Vagina (tissue), 2 donors: ENCODE results near the gene SCFD1. TPM values are rescaled to one million over a fixed set of nuclear protein-coding genes. Genes with fewer than 3 reads are reported as not detected.
A peak's percentile ranks its signal among the peaks of the same experiment; 100 is the strongest.
"Not testable (repeated sequence)": the region's sequence is repeated elsewhere in the genome, so short reads cannot be mapped to it uniquely, and the experiment has no call there.

Experiments
- DNase-seq, 2 donors: peaks; one replicate each; pipeline ENCODE4 v3.0.0-alpha.2; 2017; ENCODE audit errors: extremely low spot score in 2 of 2
- H3K27ac ChIP-seq: fragments of 200-600 bp; sonication (generic); one replicate; pipeline ENCODE4 v1.5.1; 2019
- H3K27me3 ChIP-seq: fragments of 200-600 bp; sonication (generic); one replicate; pipeline ENCODE4 v1.5.1; 2019
- H3K36me3 ChIP-seq, 2 donors: fragments of 200-600 bp; sonication (generic); one replicate each; pipeline ENCODE4 v1.5.1; 2017 to 2019
- H3K4me1 ChIP-seq: fragments of 200-600 bp; sonication (generic); one replicate; pipeline ENCODE4 v1.5.1; 2019
- H3K4me3 ChIP-seq, 2 donors: fragments of 200-600 bp; sonication (generic); 1 replicate in 1 of 2; 2 replicates in 1 of 2; pipeline ENCODE4 v1.5.1; 2016 to 2019
- H3K9me3 ChIP-seq: fragments of 200-600 bp; sonication (generic); one replicate; pipeline ENCODE4 v1.5.1; 2019
- POLR2A ChIP-seq, 2 donors: fragments of 450-650 bp; IDR thresholded peaks; one replicate each; pipeline ENCODE4 v1.6.1; 2017; ENCODE audit warnings: antibody characterized with exemption in 2 of 2, mild to moderate bottlenecking in 2 of 2, moderate library complexity in 2 of 2
- POLR2AphosphoS5 ChIP-seq, 2 donors: sonication (generic); formaldehyde crosslinking; IDR thresholded peaks; one replicate each; pipeline ENCODE4 v1.9.0; 2017; ENCODE audit warnings: antibody characterized with exemption in 2 of 2, mild to moderate bottlenecking in 2 of 2, low read depth in 1 of 2; ENCODE audit not compliant: insufficient read depth in 1 of 2
- intact Hi-C: fragments of 100-400 bp; cut with DNase I; formaldehyde crosslinking; loops from one replicate; pipeline ENCODE4 v1.15.1; 2023
- total RNA-seq: library from RNA; depleted of rRNA; stranded (reverse); fragments of >200 nt; gene quantifications from one replicate; pipeline ENCODE4 v1.2.3, GENCODE V29; 2016
- TF ChIP-seq, protein P1 (sequence below), 3 experiments: fragments of 450-650 bp in 2 of 3; fragments of 200-600 bp in 1 of 3; sonication (generic) in 1 of 3; IDR thresholded peaks; one replicate each; pipeline ENCODE4 v1.5.1; 2017 to 2019; ENCODE audit warnings: antibody characterized with exemption in 3 of 3, mild to moderate bottlenecking in 2 of 3, moderate library complexity in 2 of 3

SCFD1 gene
- total RNA-seq, 1 donor from 2014 or later, result 40.8 TPM

DNA sequence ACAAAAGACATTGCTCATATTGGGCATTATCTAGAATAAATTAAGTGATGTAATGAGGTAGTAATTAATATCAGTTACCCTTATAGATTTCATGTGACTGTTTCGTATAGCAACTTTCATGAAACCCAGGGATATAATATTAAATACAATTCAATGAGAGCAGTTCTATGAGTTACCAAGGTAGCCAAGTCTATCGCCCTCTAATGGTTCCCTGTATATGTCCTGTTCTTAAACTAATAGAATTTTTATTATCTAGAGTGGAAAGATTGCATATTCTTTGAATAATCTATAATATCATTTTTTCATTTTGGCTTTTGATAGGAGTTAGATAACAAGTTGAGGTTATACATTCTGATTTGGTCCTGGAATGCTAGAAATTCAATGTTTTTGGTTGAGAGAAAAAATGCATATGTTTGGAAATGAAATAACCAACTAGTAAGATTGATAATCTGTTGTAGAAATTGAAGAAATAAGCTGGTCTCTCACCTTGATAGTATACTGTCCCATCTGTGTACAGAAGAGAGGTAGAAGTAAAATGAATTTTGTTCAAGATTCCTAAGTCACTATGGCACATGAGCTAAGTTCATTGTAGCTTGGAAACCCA is 59.7 kb downstream of the SCFD1 start:
- intact Hi-C loops, result no loop called here
- Histone ChIP-seq H3K36me3 (no peaks in the 10 kb centered on the region), H3K27ac (no peak overlapping the region), H3K4me1 (no peaks in the 10 kb centered on the region), H3K27me3 (no peaks in the 10 kb centered on the region), H3K4me3 (no peak overlapping the region), H3K9me3 (no peaks in the 10 kb centered on the region)
- DNase-seq, result no peak
- TF ChIP-seq, protein P1, sequence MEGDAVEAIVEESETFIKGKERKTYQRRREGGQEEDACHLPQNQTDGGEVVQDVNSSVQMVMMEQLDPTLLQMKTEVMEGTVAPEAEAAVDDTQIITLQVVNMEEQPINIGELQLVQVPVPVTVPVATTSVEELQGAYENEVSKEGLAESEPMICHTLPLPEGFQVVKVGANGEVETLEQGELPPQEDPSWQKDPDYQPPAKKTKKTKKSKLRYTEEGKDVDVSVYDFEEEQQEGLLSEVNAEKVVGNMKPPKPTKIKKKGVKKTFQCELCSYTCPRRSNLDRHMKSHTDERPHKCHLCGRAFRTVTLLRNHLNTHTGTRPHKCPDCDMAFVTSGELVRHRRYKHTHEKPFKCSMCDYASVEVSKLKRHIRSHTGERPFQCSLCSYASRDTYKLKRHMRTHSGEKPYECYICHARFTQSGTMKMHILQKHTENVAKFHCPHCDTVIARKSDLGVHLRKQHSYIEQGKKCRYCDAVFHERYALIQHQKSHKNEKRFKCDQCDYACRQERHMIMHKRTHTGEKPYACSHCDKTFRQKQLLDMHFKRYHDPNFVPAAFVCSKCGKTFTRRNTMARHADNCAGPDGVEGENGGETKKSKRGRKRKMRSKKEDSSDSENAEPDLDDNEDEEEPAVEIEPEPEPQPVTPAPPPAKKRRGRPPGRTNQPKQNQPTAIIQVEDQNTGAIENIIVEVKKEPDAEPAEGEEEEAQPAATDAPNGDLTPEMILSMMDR (IDR thresholded peaks at IDR 0.05), result no peak
- TF ChIP-seq POLR2AphosphoS5 (IDR thresholded peaks at IDR 0.05; ENCODE audit: insufficient read depth in 1 of 2, low read depth in 1 of 2) (no peak), POLR2A (IDR thresholded peaks at IDR 0.05) (no peak)

DNA sequence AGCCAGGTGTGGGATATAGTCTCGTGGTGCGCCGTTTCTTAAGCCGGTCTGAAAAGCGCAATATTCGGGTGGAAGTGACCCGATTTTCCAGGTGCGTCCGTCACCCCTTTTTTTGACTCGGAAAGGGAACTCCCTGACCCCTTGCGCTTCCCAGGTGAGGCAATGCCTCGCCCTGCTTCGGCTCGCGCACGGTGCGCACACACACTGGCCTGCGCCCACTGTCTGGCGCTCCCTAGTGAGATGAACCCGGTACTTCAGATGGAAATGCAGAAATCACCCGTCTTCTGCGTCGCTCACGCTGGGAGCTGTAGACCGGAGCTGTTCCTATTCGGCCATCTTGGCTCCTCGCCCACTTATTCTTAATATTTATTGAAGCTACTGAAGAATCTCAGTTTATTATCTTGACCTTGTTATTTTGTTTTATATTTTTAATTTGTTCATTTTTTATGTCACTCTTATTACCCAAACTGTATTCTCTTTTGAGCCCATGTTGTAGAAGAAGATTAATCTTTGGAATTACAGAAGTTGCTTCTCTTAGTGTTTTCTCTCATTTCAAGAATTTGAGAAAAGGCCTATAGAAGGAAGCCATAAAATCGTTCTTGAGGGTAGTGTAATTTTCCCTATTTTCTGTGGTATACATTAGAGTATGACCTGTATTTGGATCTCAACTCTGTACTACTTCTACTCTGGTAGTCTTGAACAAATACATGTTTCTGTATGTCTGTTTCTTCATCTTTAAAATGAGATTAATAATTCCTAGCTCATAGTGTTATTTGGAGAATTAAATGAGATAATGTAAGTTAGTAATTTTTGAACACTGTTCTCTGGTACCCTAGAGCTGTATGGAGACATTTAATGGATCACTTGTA is 68.6 kb downstream of the SCFD1 start:
- intact Hi-C loops, H3K36me3 ChIP-seq, H3K27me3 ChIP-seq, H3K9me3 ChIP-seq, H3K4me1 ChIP-seq, DNase-seq, H3K27ac ChIP-seq: not testable (repeated sequence)
- H3K4me3 ChIP-seq, result peak overlapping the region in 1 of 2 donors; percentile 13
- peak in 1 of 2 donors; percentile 14 for TF ChIP-seq POLR2AphosphoS5 (IDR thresholded peaks at IDR 0.05; ENCODE audit: insufficient read depth in 1 of 2, low read depth in 1 of 2)

DNA sequence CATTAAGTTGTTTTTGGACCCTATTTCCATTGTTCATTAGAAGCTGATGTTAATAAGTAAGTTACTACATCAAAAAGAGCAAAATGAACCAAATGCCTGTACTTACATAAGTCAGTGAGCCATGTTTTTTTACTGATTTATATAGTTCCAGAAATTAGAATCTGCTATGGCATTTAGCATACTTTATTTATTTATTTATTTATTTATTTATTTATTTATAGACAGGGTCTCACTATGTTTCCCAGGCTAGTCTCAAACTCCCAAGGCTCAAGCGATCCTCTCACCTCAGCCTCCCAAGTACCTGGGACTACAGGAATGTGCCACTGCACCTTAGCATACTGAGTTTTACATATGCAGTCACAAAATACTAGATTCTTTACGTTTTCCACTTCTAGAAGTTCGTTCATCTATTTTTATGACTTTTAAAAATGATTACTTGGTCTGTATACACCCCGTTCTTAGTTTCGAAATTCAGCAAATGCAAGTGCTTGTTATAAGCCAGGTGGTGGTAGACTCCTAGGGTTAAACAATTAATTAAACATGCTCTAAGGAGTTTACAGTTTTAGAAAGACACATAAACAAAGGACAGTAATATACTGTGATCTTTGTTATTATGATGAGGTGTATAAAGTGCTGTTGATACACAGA is 69.8 kb downstream of the SCFD1 start:
- intact Hi-C loops, result no loop called here
- Histone ChIP-seq H3K4me3 (no peak overlapping the region), H3K27ac (no peak overlapping the region), H3K36me3 (peaks cover 0 to 12% of the 10 kb centered on the region in 2 donors), H3K9me3 (no peaks in the 10 kb centered on the region), H3K27me3 (no peaks in the 10 kb centered on the region), H3K4me1 (no peaks in the 10 kb centered on the region)
- no peak for TF ChIP-seq POLR2AphosphoS5 (IDR thresholded peaks at IDR 0.05; ENCODE audit: insufficient read depth in 1 of 2, low read depth in 1 of 2)
- TF ChIP-seq POLR2A (IDR thresholded peaks at IDR 0.05), result no peak
- TF ChIP-seq, protein P1 (IDR thresholded peaks at IDR 0.05), result no peak
- DNase-seq, result no peak

DNA sequence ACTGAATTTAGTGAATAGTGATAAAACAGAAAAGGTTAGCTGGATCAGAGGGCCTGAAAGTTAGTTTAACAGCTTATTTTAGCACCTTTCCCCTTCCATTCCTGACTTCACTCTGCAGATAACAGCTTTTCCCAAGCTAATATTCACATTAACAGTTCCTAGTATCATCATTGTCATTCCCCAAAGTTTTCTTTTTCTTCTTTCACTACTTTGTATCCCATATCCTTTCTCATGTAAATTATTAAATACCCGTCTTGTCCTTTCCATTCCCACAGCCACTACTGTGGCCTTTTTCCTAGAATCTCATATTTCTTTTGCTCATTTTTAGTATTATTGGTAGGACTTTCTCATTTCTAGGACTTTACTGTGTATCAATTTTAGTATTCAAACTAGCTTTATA is 70.5 kb downstream of the SCFD1 start:
- DNase-seq, result no peak
- no peaks in the 10 kb centered on the region for H3K27me3 ChIP-seq
- no peak overlapping the region for H3K4me3 ChIP-seq
- no peaks in the 10 kb centered on the region for H3K9me3 ChIP-seq
- no peak overlapping the region for H3K27ac ChIP-seq
- peaks cover 0 to 16% of the 10 kb centered on the region in 2 donors for H3K36me3 ChIP-seq
- H3K4me1 ChIP-seq, result no peaks in the 10 kb centered on the region
- intact Hi-C loops, result no loop called here
- TF ChIP-seq POLR2AphosphoS5 (IDR thresholded peaks at IDR 0.05; ENCODE audit: insufficient read depth in 1 of 2, low read depth in 1 of 2) (no peak), POLR2A (IDR thresholded peaks at IDR 0.05) (no peak)
- TF ChIP-seq, protein P1 (IDR thresholded peaks at IDR 0.05), result no peak

DNA sequence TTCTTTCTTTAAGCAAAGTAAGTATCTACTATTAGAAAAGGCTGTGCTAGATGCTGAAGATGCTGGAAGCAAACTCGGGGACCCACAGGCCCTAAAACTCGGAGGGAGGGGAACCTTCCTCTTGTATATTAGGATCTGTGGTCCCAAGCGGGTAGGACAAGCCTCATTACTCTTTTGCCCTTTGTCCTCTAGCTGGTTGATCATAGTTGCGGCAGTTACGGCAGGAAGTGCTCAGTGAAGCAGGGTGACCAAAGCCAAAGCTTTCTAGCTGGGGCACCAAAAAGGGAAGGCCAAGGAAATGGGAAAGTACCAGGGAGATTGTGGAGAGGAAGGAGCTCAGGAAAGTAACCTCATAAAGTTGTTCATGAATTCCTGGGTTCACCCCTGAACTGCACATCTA is 76.3 kb downstream of the SCFD1 start:
- intact Hi-C loops, result no loop called here

More for the DNA sequence above, 76.3 kb downstream of the SCFD1 start:
- Histone ChIP-seq H3K4me1 (no peaks in the 10 kb centered on the region), H3K4me3 (no peak overlapping the region), H3K27me3 (no peaks in the 10 kb centered on the region), H3K36me3 (peaks cover 0 to 16% of the 10 kb centered on the region in 2 donors), H3K9me3 (no peaks in the 10 kb centered on the region), H3K27ac (no peak overlapping the region)
- DNase-seq, result no peak
- TF ChIP-seq POLR2AphosphoS5 (IDR thresholded peaks at IDR 0.05; ENCODE audit: insufficient read depth in 1 of 2, low read depth in 1 of 2) (no peak), POLR2A (IDR thresholded peaks at IDR 0.05) (no peak)
- TF ChIP-seq, protein P1 (IDR thresholded peaks at IDR 0.05), result no peak
